ENCODE results near the gene UNK.
A peak's percentile ranks its signal among the peaks of the same experiment; 100 is the strongest.

UNK gene

DNA sequence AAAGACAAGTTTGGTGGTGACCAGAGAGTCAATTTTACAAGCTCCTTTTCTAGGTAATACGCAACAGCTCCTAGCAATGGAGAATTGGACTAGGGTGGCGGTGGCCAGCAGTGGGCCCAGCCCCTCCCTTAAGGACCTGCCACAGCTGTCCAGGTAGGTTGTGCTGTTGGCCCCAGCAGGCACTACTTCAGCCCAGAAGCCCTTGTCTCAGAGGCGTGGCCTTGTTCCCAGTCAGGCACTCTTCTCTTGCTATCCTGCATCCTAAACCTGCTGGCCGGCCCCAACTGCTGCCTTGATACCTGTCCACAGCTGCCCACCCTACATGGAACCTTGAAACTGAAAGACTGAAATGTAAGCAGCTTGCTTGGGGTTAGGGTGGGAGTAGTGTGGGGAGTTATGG, 18.6 kb upstream of the UNK start:
- TF ChIP-seq, protein P1, sequence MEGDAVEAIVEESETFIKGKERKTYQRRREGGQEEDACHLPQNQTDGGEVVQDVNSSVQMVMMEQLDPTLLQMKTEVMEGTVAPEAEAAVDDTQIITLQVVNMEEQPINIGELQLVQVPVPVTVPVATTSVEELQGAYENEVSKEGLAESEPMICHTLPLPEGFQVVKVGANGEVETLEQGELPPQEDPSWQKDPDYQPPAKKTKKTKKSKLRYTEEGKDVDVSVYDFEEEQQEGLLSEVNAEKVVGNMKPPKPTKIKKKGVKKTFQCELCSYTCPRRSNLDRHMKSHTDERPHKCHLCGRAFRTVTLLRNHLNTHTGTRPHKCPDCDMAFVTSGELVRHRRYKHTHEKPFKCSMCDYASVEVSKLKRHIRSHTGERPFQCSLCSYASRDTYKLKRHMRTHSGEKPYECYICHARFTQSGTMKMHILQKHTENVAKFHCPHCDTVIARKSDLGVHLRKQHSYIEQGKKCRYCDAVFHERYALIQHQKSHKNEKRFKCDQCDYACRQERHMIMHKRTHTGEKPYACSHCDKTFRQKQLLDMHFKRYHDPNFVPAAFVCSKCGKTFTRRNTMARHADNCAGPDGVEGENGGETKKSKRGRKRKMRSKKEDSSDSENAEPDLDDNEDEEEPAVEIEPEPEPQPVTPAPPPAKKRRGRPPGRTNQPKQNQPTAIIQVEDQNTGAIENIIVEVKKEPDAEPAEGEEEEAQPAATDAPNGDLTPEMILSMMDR (IDR thresholded peaks at IDR 0.05; ENCODE audit: low read depth, low read length, missing control alignments), result no peak
- no peak for DNase-seq (ENCODE audit: low read depth)
- no peak overlapping the region for H3K4me3 ChIP-seq (ENCODE audit: low read depth, low read length)

DNA sequence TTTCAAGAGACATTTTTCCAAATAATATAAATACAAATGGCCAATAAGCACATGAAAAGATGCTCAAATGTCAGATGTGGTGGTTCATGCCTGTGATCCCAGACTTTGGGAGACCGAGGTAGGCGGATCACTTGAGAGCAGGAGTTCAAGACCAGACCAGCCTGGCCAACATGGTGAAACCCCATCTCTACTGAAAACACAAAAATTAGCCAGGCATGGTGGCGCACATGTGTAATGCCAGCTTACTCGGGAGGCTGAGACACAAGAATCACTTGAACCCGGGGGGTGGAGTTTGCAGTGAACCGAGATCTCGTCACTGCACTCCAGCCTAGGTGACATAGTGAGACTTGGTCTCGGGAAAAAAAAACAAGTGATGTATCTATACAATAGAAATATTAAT, 16.7 kb upstream of the UNK start:
- TF ChIP-seq, protein P1 (IDR thresholded peaks at IDR 0.05; ENCODE audit: low read depth, low read length, missing control alignments), result no peak
- no peak for DNase-seq (ENCODE audit: low read depth)
- no peak overlapping the region for H3K4me3 ChIP-seq (ENCODE audit: low read depth, low read length)

DNA sequence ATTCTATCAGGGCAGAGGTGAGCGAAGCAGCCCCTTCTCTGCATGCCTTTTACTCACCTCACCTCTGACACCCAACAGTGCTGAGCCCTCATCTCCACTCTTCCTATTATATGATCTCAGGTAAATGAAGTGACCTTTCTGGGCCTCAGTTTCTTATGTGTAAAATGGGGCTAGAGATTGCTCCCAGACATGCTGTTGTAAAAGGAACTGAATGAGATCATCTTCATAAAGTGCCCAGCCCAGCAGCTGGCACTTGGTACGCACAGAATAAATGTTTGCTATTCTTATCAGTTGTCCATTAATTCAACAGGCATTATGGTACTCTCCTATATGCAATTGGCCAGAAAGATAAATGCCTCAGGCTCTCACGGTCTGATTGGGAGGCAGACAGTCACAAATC, 15.1 kb upstream of the UNK start:
- no peak for DNase-seq (ENCODE audit: low read depth)
- H3K4me3 ChIP-seq (ENCODE audit: low read depth, low read length), result no peak overlapping the region
- TF ChIP-seq, protein P1 (IDR thresholded peaks at IDR 0.05; ENCODE audit: low read depth, low read length, missing control alignments), result no peak

DNA sequence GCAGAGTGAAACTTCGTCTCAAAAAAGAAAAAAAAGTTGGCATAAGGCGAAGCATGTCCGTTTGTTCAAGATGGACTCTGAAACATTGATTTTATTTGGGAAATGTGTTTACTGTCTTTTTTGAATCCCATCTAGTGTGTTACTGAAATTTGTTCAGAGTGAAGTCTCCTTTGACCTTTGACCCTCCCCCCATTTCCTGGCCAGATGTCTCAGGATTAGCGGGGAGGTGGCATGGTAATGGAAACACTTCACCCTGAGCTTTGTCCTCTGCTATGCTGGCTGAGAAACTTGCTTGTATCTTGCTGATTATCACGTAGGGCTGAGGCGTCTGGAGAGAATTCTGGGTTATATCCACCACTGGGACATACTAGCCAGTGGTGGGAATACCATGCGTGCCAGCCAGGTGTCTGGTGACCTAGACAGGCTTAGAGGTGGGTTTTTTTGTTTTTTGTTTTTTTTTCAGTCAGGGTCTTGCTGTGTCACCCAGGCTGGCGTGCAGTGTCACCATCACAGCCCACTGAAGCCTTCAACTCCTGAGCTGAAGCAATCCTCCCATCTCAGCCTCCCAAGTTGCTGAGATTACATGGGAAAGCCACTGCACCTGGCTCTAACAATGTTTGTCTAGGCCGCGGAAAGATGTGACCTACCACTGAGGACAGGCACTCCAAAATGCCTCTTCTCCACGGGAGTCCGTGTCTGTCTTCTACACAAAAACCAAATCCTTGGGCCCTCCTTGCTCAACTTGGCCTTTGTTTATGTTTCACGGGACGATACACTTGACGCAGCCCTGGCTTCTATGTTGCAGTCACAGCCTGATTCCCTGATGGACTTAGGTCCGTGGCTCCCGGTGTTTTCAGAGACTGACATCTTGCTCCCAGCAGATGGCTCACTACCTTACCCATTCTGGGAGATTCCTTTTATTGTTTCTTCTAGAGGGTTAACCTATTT, 13.0 kb upstream of the UNK start:
- no peak for DNase-seq (ENCODE audit: low read depth)
- no peak overlapping the region for H3K4me3 ChIP-seq (ENCODE audit: low read depth, low read length)
- TF ChIP-seq, protein P1 (IDR thresholded peaks at IDR 0.05; ENCODE audit: low read depth, low read length, missing control alignments), result no peak

DNA sequence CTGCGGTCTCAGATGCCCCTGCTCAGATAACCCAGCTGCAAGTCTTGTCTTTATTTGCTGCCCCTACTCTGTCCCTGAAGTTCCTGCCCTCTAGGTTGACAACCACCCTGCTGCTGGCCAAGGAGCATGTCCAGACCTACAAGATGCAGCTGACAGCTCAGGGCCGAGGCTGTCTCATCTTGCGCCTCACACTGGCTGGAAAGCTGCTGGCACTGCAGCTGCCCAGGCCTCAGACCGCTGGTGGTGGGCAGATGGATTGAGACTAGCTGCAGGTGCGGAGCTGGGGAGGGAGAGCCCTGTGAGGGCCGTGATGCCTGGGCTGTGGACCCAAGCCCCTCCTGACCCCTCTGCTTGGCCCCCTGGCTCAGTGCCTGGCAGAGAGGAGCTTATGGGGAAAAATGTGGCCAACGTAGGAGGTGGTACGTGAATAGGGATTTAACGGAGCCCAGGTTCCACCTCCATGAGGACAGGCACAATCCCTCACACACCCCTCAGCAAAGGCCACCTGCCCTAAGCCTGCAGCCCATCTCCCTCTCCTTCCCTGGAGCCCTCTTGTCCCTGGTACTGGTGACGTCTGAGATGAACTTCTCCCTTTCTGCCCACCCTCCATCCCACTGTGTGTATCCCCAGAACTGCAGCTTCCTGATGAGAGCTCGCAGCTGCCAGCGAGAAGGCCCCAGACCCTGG, 11.3 kb upstream of the UNK start:
- H3K4me3 ChIP-seq (ENCODE audit: low read depth, low read length), result no peak overlapping the region
- TF ChIP-seq, protein P1 (IDR thresholded peaks at IDR 0.05; ENCODE audit: low read depth, low read length, missing control alignments), result no peak
- no peak for DNase-seq (ENCODE audit: low read depth)

DNA sequence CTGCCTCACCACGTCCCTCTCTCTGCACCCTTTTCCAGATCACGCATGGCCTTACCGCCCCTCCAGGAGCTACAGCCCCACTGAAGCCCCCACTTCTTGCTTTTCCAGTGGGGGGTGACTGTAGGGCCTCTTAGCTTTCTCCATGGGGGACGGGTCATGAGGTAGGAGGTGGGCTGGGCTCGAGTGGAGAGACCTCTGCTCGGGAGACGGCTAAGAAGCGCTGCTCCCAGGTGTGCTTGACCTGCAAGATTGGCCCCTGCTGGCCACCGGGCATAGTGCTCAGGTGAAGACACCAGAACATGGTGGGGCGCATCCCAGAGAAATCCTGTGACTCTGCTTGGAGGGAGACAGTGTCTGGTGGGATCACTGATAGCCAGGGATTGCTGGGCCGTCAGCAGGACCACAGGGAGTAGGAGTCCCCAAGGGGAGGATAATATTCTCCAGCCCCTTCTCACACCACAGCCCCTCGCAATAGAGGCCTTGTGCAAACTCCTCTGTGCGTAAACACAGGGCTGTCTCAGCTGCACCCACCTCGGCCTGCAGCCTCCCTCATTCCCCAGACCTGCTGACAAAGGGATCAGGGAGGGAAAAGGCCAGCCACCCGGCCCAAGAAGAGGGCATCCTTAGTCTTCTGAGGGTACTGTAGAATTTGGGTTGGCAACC, 10.7 kb upstream of the UNK start:
- H3K4me3 ChIP-seq (ENCODE audit: low read depth, low read length), result no peak overlapping the region
- TF ChIP-seq, protein P1 (IDR thresholded peaks at IDR 0.05; ENCODE audit: low read depth, low read length, missing control alignments), result peak; percentile 7
- DNase-seq (ENCODE audit: low read depth), result no peak

Data from GM12864 (cell line).